T-cell (primary cell): Measurements from ENCODE around the gene LENG1. TPM values are rescaled to one million over a fixed set of nuclear protein-coding genes. Genes with fewer than 3 reads are reported as not detected.
"Not testable (repeated sequence)": the region's sequence is repeated elsewhere in the genome, so short reads cannot be mapped to it uniquely, and the experiment has no call there.

Experiments
- ATAC-seq, 4 experiments: fragments of 200-7000 bp in 3 of 4; fragments of 150-1000 bp in 1 of 4; cut with Tn5 transposase; replicated peaks in 1 of 4; 1 replicate in 3 of 4; 2 replicates in 1 of 4; pipeline ENCODE4 v1.10.0; 2021; ENCODE audit warnings: moderate library complexity in 3 of 4, mild to moderate bottlenecking in 2 of 4, moderate number of reproducible peaks in 1 of 4
- CTCF ChIA-PET, 2 donors: fragments of 300-600 bp; sonication (Branson Sonifier 250); formaldehyde crosslinking; loops; one replicate each; lab custom pipeline; 2022; ENCODE audit warnings: antibody characterized with exemption in 2 of 2; lab: Charles Lee
- POLR2A ChIA-PET, 2 donors: fragments of 300-600 bp; sonication (Branson Sonifier 250); formaldehyde crosslinking; loops; one replicate each; lab custom pipeline; 2022; ENCODE audit warnings: antibody characterized with exemption in 2 of 2; lab: Charles Lee
- DNase-seq, 35 experiments: peaks; one replicate each; pipeline versions ENCODE4 v3.0.0 to v3.0.0-alpha.2; 2013 to 2023
- H3K27ac ChIP-seq: one replicate; pipeline ENCODE4 v1.5.1; 2013; ENCODE audit warnings: low read length
- H3K27me3 ChIP-seq, 2 experiments: replicated peaks in 1 of 2; 1 replicate in 1 of 2; 2 replicates in 1 of 2; pipeline versions ENCODE4 v1.6.1 to v1.7.0; 2013; ENCODE audit warnings: low read length in 1 of 2, mixed read lengths in 1 of 2; ENCODE audit not compliant: control insufficient read depth in 2 of 2, insufficient read depth in 2 of 2; ENCODE audit errors: extremely low read depth in 1 of 2
- H3K36me3 ChIP-seq, 2 donors: 1 replicate in 1 of 2; 2 replicates in 1 of 2; pipeline versions ENCODE4 v1.6.1 to v1.7.0; 2013; ENCODE audit warnings: low read length in 1 of 2; ENCODE audit not compliant: control insufficient read depth in 2 of 2, insufficient read depth in 1 of 2; ENCODE audit errors: extremely low read depth in 1 of 2
- H3K4me1 ChIP-seq, 2 experiments: 1 replicate in 1 of 2; 2 replicates in 1 of 2; pipeline versions ENCODE4 v1.6.1 to v1.7.0; 2013; ENCODE audit warnings: low read length in 2 of 2, mixed read lengths in 1 of 2; ENCODE audit not compliant: insufficient read depth in 2 of 2, control insufficient read depth in 1 of 2; ENCODE audit errors: extremely low read depth in 1 of 2
- H3K4me3 ChIP-seq, 2 donors: 1 replicate in 1 of 2; 2 replicates in 1 of 2; pipeline versions ENCODE4 v1.5.1 to v1.7.0; 2013; ENCODE audit warnings: mild to moderate bottlenecking in 2 of 2, low read length in 1 of 2, moderate library complexity in 1 of 2; ENCODE audit not compliant: control insufficient read depth in 1 of 2; ENCODE audit errors: extremely low read depth in 1 of 2
- H3K9me3 ChIP-seq: 2 replicates; pipeline ENCODE4 v1.7.0; 2013
- H3K27ac Mint-ChIP-seq, 2 donors: one replicate each; pipeline ENCODE4 v1.8.0; 2020 to 2021; ENCODE audit warnings: mild to moderate bottlenecking in 2 of 2, mixed read lengths in 2 of 2
- H3K27me3 Mint-ChIP-seq, 2 donors: one replicate each; pipeline ENCODE4 v1.8.0; 2021 to 2022; ENCODE audit warnings: mixed read lengths in 2 of 2
- H3K36me3 Mint-ChIP-seq: one replicate; pipeline ENCODE4 v1.8.0; 2021; ENCODE audit warnings: mixed read lengths
- H3K4me1 Mint-ChIP-seq, 3 donors: one replicate each; pipeline ENCODE4 v1.8.0; 2020 to 2022; ENCODE audit warnings: mixed read lengths in 3 of 3, mild to moderate bottlenecking in 1 of 3
- H3K4me3 Mint-ChIP-seq, 3 donors: one replicate each; pipeline ENCODE4 v1.8.0; 2020 to 2022; ENCODE audit warnings: mild to moderate bottlenecking in 3 of 3, mixed read lengths in 3 of 3, moderate library complexity in 3 of 3
- H3K9me3 Mint-ChIP-seq, 3 donors: one replicate each; pipeline ENCODE4 v1.8.0; 2020 to 2022; ENCODE audit warnings: mixed read lengths in 3 of 3
- WGBS: methylation state at CpG from one replicate; pipeline ENCODE4 v1.1.5; 2013; ENCODE audit warnings: missing lambda C conversion rate; ENCODE audit not compliant: insufficient coverage; 5-methylcytosine and 5-hydroxymethylcytosine counted together
- total RNA-seq, 35 experiments: library from RNA in 6 of 35; stranded (reverse) in 6 of 35; fragments of 120-200 nt in 1 of 35; gene quantifications; one replicate each; pipeline versions ENCODE4 v1.2.1 to v1.2.4 and lab custom pipeline; 2013 to 2026

The LENG1 gene
- total RNA-seq, 5 donors from 2014 or later (not counting 1 experiment from before 2014, with no cell fraction given) = 8.4 to 21.5 (median 19.2) TPM

DNA sequence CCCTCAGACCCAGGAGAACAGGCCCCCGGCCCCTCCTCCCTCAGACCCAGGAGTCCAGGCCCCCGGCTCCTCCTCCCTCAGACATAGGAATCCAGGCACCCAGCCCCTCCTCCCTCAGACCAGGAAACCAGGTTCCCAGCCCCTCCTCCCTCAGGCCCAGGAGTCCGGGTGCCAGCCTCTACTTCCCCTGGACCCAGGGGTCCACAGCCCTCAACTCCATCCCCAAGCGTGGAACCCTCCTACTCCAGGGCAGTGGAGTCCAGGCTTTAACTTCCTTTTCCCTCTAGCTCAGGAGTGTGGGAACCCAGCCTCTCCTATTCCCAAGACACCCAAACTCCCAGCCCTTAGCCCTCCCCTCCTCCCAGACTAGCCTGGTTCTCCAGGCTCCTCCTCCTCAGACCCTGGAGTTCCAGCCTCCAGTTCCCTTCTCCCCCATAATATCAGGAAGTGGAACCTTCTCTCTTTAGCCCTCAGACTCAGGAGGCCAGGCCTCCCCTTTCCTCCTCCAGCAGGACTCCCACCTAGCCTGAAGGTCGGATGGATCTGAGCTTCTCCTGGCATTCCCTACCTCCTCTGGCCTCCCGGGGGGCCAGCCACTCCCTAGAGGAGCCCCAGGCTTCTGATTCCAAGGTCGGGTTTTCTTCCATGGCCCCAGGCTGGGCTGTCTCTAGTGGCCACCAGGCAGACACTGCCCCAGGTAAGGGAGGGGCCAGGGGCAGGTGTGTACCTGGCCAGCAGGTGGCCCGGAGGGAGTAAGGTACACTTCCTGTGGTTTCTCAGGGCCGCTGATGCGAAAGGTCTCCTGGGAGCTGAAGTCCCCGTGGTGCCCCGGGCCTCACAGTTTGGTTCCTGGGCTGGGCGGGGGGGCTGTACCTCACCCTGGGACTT, 13.2 kb upstream of the LENG1 start, which contains the start of gene TMC4:
TSS of gene TMC4 (minus strand) at position 690 of the 888 bp plus-strand sequence. CDS start at position 647, 43 bp downstream.
- Histone ChIP-seq H3K36me3 (no peaks in the 10 kb centered on the region), H3K4me1 (peaks cover 0 to 15% of the 10 kb centered on the region in 2 experiments), H3K9me3 (no peaks in the 10 kb centered on the region), H3K27ac (no peak within 1 kb of the TSS), H3K4me3 (no peak within 1 kb of the TSS), H3K27me3 (peaks cover 0 to 11% of the 10 kb centered on the region in 2 experiments)
- WGBS = 32% methylated on average over 8 of the region's 13 CpGs
- ATAC-seq (peak in 1 of 4 experiments; percentile 34), DNase-seq (no peak)
- H3K4me1 Mint-ChIP-seq = peaks cover 0 to 11% (median 7%) of the 10 kb centered on the region in 3 donors
- no peak within 1 kb of the TSS for H3K4me3 Mint-ChIP-seq
- H3K27me3 Mint-ChIP-seq = no peaks in the 10 kb centered on the region
- peaks cover 6% of the 10 kb centered on the region for H3K36me3 Mint-ChIP-seq
- ChIA-PET CTCF (no interaction called here), POLR2A (interaction anchor here (0.6 kb wide), 2 partner anchors 28 to 38 kb away, joined by 3 read pairs; partner anchors contain the start of gene RPS9 (in 1 of the 2))
- H3K27ac Mint-ChIP-seq = no peak within 1 kb of the TSS
- H3K9me3 Mint-ChIP-seq = no peaks in the 10 kb centered on the region

DNA sequence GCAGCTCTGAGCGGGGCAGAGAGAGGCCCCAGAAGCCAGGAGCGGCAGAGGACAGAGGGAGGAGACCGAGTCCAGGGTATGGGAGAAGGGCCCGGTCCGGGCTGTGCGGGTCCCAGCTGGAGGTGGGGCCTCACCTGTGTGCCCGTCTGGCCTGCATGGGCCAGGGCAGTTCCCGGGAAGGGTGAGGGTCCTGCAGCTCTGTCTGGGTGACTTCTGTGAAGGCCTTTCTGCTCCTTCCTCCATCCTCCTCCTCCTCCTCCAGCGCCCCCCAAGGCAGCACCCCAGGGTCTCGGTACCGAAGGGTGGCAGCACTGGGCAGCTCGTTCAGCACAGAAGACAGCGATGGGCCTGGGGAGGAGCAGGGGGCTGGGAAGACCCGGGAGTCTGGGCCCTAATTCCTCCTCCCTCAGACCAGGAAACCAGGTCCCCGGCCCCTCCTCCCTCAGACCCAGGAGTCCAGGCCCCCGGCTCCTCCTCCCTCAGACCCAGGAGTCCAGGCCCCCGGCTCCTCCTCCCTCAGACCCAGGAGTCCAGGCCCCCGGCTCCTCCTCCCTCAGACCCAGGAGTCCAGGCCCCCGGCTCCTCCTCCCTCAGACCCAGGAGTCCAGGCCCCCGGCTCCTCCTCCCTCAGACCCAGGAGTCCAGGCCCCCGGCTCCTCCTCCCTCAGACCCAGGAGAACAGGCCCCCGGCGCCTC, 12.4 kb upstream of the LENG1 start:
- H3K27ac ChIP-seq, DNase-seq, H3K36me3 Mint-ChIP-seq, H3K9me3 Mint-ChIP-seq, H3K27me3 Mint-ChIP-seq, H3K4me3 Mint-ChIP-seq, H3K9me3 ChIP-seq, POLR2A ChIA-PET, ATAC-seq, H3K27ac Mint-ChIP-seq, H3K4me3 ChIP-seq, H3K36me3 ChIP-seq: not testable (repeated sequence)
- Histone ChIP-seq H3K27me3 (peaks cover 0 to 11% of the 10 kb centered on the region in 2 experiments), H3K4me1 (peaks cover 0 to 15% of the 10 kb centered on the region in 2 experiments)
- CTCF ChIA-PET = interaction anchor here in 1 of 2 donors (0.5 kb wide), 1 partner anchor 1899 kb away, joined by 3 read pairs; no protein-coding TSS in a partner anchor
- peaks cover 0 to 11% (median 7%) of the 10 kb centered on the region in 3 donors for H3K4me1 Mint-ChIP-seq
- 91% methylated on average over 6 of the region's 23 CpGs for WGBS

DNA sequence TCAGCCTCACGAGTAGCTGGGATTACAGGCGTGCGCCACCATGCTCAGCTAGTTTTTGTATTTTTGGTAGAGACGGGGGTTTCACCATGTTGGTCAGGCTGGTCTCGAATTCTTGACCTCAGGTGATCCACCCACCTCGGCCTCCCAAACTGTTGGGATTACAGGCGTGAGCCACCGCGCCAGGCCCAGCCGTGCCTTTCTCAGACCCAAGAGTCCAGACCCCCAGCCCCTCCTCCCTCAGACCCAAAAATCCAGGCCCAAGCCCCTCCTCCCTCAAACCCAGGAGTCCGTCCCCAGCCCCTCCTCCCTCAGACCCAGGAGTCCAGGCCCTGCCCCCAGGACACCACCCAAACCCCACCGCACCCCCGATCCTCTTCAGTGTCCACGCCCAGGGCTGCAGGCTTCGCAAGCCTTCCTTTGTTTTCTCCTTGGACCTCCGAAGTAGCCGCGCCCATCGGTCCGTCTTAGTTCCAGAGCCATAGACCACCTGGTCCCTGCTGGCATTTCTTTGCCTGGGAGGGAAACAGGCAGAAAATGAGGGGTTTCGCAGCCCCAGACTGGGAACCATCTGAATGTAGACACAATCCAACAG, 9.7 kb upstream of the LENG1 start:
- Histone ChIP-seq H3K9me3 (no peaks in the 10 kb centered on the region), H3K27ac (no peak overlapping the region), H3K4me1 (peaks cover 0 to 22% of the 10 kb centered on the region in 2 experiments), H3K36me3 (no peaks in the 10 kb centered on the region), H3K4me3 (no peak overlapping the region), H3K27me3 (peaks cover 0 to 21% of the 10 kb centered on the region in 2 experiments)
- no peaks in the 10 kb centered on the region for H3K36me3 Mint-ChIP-seq
- H3K27ac Mint-ChIP-seq = no peak overlapping the region
- 91% methylated on average over 8 of the region's 21 CpGs for WGBS
- no peaks in the 10 kb centered on the region for H3K9me3 Mint-ChIP-seq
- DNase-seq (no peak), ATAC-seq (no peak)
- POLR2A ChIA-PET = no interaction called here
- CTCF ChIA-PET = interaction anchor here in 1 of 2 donors (0.7 to 1.0 kb wide), 3 partner anchors 9 to 63 kb away, joined by 3 read pairs; partner anchors contain the start of gene LENG1
- H3K4me3 Mint-ChIP-seq = no peak overlapping the region
- H3K4me1 Mint-ChIP-seq = peaks cover 7 to 22% (median 13%) of the 10 kb centered on the region in 3 donors
- H3K27me3 Mint-ChIP-seq = no peaks in the 10 kb centered on the region

DNA sequence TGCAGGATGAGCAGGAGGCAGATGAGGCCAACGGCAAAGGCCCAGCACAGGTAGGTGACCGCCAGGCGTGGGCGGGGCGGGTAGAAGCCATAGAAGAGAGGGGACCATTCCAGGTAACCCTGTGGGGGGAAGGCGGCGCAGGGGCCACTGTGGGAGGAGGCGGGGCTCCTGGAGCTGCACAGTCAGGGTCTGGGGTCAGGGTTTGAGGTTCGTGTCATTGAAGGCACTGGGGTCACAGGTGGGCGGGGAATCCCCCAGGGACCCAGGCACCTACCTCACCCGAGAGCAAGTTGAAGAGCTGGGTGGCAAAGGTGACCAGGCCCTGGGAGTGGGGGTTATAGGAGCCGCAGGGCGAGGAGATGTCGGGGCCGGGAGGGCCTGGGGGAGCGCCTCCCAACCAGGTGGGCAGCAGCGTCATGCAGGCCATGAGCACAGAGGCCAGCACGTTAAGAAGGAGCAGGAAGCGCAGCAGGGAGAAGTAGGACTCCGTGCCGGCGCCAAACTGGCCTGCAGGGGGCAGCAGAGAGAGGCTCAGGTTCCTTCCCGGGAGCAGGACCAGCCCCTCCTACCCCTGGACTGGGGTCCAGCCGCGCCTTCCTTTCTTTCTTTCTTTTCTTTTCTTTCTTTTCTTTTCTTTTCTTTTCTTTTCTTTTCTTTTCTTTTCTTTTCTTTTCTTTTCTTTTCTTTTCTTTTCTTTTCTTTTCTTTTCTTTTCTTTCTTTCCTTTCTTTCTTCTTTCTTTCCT, 8.8 kb upstream of the LENG1 start:
- H3K4me1 Mint-ChIP-seq = peaks cover 10 to 29% (median 18%) of the 10 kb centered on the region in 3 donors
- 23% methylated on average over 24 of the region's 25 CpGs for WGBS
- peak; percentile 54 to 94 (median 80) for DNase-seq
- no peak overlapping the region for H3K4me3 ChIP-seq
- no peaks in the 10 kb centered on the region for H3K36me3 ChIP-seq
- no peaks in the 10 kb centered on the region for H3K9me3 Mint-ChIP-seq
- H3K4me1 ChIP-seq = peaks cover 0 to 29% of the 10 kb centered on the region in 2 experiments
- no peaks in the 10 kb centered on the region for H3K27me3 Mint-ChIP-seq
- peak; percentile 85 to 92 (median 86) for ATAC-seq
- H3K9me3 ChIP-seq = no peaks in the 10 kb centered on the region
- H3K36me3 Mint-ChIP-seq = no peaks in the 10 kb centered on the region
- no peak overlapping the region for H3K27ac Mint-ChIP-seq
- no peak overlapping the region for H3K27ac ChIP-seq
- H3K27me3 ChIP-seq = peaks cover 0 to 24% of the 10 kb centered on the region in 2 experiments
- CTCF ChIA-PET = interaction anchor here (0.6 to 1.2 kb wide), 2 partner anchors 21 to 1896 kb away, joined by 3 to 6 read pairs; partner anchors contain the start of gene MBOAT7 (in 1 of the 2)
- POLR2A ChIA-PET = no interaction called here
- no peak overlapping the region for H3K4me3 Mint-ChIP-seq

DNA sequence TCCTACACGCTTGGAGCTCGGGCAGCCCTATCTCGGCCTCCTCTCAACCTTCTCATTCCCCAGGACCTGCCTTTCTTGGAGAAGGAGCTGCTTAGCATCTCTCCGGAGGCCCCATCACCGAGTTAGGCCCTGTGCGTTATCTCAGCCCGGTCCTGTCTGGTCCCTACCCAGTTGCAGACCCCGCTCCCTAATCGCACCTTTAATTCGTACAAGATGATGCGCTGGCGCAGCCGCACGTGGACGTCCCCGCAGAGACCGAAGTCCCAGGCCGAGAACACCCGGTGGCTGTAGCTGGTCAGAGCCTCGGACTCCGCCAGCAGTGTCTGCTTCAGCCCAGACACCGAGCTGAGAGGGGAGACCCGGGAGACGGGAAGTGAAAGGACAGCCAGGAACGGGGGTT, 5.7 kb upstream of the LENG1 start:
- peak overlapping the region in 1 of 2 donors; percentile 61 for H3K27ac Mint-ChIP-seq
- WGBS = 97% methylated on average over 24 of the region's 25 CpGs
- POLR2A ChIA-PET = no interaction called here

More for the DNA sequence above, 5.7 kb upstream of the LENG1 start:
- no peak for ATAC-seq
- H3K27me3 ChIP-seq = peaks cover 0 to 19% of the 10 kb centered on the region in 2 experiments
- no peaks in the 10 kb centered on the region for H3K36me3 ChIP-seq
- H3K27ac ChIP-seq = no peak overlapping the region
- no peaks in the 10 kb centered on the region for H3K27me3 Mint-ChIP-seq
- DNase-seq = no peak
- H3K36me3 Mint-ChIP-seq = no peaks in the 10 kb centered on the region
- H3K4me3 ChIP-seq = no peak overlapping the region
- no peaks in the 10 kb centered on the region for H3K9me3 Mint-ChIP-seq
- peaks cover 5 to 47% of the 10 kb centered on the region in 2 experiments for H3K4me1 ChIP-seq
- peaks cover 36 to 52% (median 37%) of the 10 kb centered on the region in 3 donors for H3K4me1 Mint-ChIP-seq
- peak overlapping the region in 1 of 3 donors; percentile 71 for H3K4me3 Mint-ChIP-seq
- CTCF ChIA-PET = interaction anchor here in 1 of 2 donors (0.6 kb wide), 1 partner anchor 22 kb away, joined by 4 read pairs; no protein-coding TSS in a partner anchor
- no peaks in the 10 kb centered on the region for H3K9me3 ChIP-seq
